SK-N-SH (cell line): ENCODE measurements around the gene CHD9.

Experiments
- CTCF ChIP-seq: fragments of 200-600 bp; sonication (generic); IDR thresholded peaks from 2 replicates; pipeline ENCODE4 v1.6.1; 2017; ENCODE audit warnings: antibody characterized with exemption, mild to moderate bottlenecking, moderate library complexity
- EZH2phosphoT487 ChIP-seq: fragments of 200-600 bp; sonication (generic); IDR thresholded peaks from 2 replicates; pipeline ENCODE4 v1.6.1; 2017; ENCODE audit warnings: low read depth, mixed run types, mild to moderate bottlenecking, antibody characterized with exemption, moderate library complexity, borderline replicate concordance
- GABPA ChIP-seq: IDR thresholded peaks from 2 replicates; pipeline ENCODE4 v1.4.0; 2012; ENCODE audit warnings: low read depth, mild to moderate bottlenecking
- GATA2 ChIP-seq: sonication (generic); formaldehyde crosslinking; IDR thresholded peaks from 2 replicates; pipeline ENCODE4 v1.5.0; 2020; ENCODE audit warnings: mild to moderate bottlenecking, missing genetic modification reagents
- JUND ChIP-seq: IDR thresholded peaks from 2 replicates; pipeline ENCODE4 v1.4.0; 2012
- MAX ChIP-seq: IDR thresholded peaks from 2 replicates; pipeline ENCODE4 v1.4.0; 2012; ENCODE audit warnings: low read depth
- MEF2A ChIP-seq: IDR thresholded peaks from 2 replicates; pipeline ENCODE4 v1.4.0; 2012; ENCODE audit warnings: low read depth, borderline replicate concordance
- MXI1 ChIP-seq: IDR thresholded peaks from 2 replicates; pipeline ENCODE4 v1.6.1; 2012; ENCODE audit warnings: mild to moderate bottlenecking, low read depth, low read length, improper control_type of control experiment
- RAD21 ChIP-seq: IDR thresholded peaks from 2 replicates; pipeline ENCODE4 v1.6.1; 2012; ENCODE audit warnings: mild to moderate bottlenecking, low read length
- SMC3 ChIP-seq: IDR thresholded peaks from 2 replicates; pipeline ENCODE4 v1.6.1; 2012; ENCODE audit warnings: low read depth, low read length, improper control_type of control experiment
- TAF1 ChIP-seq: IDR thresholded peaks from 2 replicates; pipeline ENCODE4 v1.6.1; 2012; ENCODE audit warnings: low read depth, mild to moderate bottlenecking, low read length, moderate library complexity, borderline replicate concordance
- TEAD4 ChIP-seq: IDR thresholded peaks from 2 replicates; pipeline ENCODE4 v1.4.0; 2012; ENCODE audit warnings: mild to moderate bottlenecking, borderline replicate concordance; ENCODE audit not compliant: insufficient read depth
- USF2 ChIP-seq: fragments of 150-350 bp; IDR thresholded peaks from 2 replicates; pipeline ENCODE4 v1.6.1; 2017; ENCODE audit warnings: antibody characterized with exemption, low read length, low read depth, borderline replicate concordance
- ZBTB33 ChIP-seq: IDR thresholded peaks from 2 replicates; pipeline ENCODE4 v1.4.0; 2012; ENCODE audit warnings: low read depth, borderline replicate concordance

GRCh38 chr16:53154513-53154912 lies 99.7 kb downstream of the CHD9 start:
- TF ChIP-seq CTCF (no peak), SMC3 (no peak), ZBTB33 (no peak), MXI1 (no peak), JUND (no peak), MAX (no peak), TAF1 (no peak), RAD21 (no peak), GATA2 (CRISPR knock-in tag) (no peak), EZH2phosphoT487 (no peak), TEAD4 (no peak), MEF2A (no peak), GABPA (no peak), USF2 (no peak)
